Aorta (tissue), 5 donors: ENCODE measurements around the gene MUSTN1. TPM values are rescaled to one million over a fixed set of nuclear protein-coding genes. Genes with fewer than 3 reads are reported as not detected.

Experiments
- ATAC-seq: fragments of 200-7000 bp; cut with Tn5 transposase; one replicate; pipeline ENCODE4 v1.9.1; 2022; ENCODE audit warnings: moderate library complexity; ENCODE audit not compliant: low FRiP score
- DNase-seq, 2 donors: peaks; one replicate each; pipeline ENCODE4 v3.0.0-alpha.2; 2020
- H3K27ac ChIP-seq, 2 donors: one replicate each; pipeline ENCODE4 v1.5.1; 2013; ENCODE audit warnings: low read length in 2 of 2, mild to moderate bottlenecking in 2 of 2, moderate library complexity in 2 of 2, control low read depth in 1 of 2, inconsistent platforms in 1 of 2, low read depth in 1 of 2
- H3K27me3 ChIP-seq, 2 donors: one replicate each; pipeline ENCODE4 v1.6.1; 2013; ENCODE audit warnings: control low read depth in 1 of 2, low read length in 1 of 2, mild to moderate bottlenecking in 1 of 2, moderate library complexity in 1 of 2; ENCODE audit not compliant: insufficient read depth in 2 of 2, control insufficient read depth in 1 of 2
- H3K36me3 ChIP-seq, 2 donors: one replicate each; pipeline ENCODE4 v1.6.1; 2013; ENCODE audit warnings: control low read depth in 1 of 2, low read length in 1 of 2, mild to moderate bottlenecking in 1 of 2; ENCODE audit not compliant: insufficient read depth in 2 of 2, control insufficient read depth in 1 of 2
- H3K4me1 ChIP-seq, 2 donors: one replicate each; pipeline ENCODE4 v1.6.1; 2013; ENCODE audit warnings: low read length in 2 of 2, control low read depth in 1 of 2, mild to moderate bottlenecking in 1 of 2, moderate library complexity in 1 of 2; ENCODE audit not compliant: insufficient read depth in 2 of 2, control insufficient read depth in 1 of 2
- H3K4me3 ChIP-seq, 2 donors: one replicate each; pipeline ENCODE4 v1.5.1; 2013; ENCODE audit warnings: low read length in 2 of 2, control low read depth in 1 of 2, mild to moderate bottlenecking in 1 of 2
- H3K9me3 ChIP-seq: one replicate; pipeline ENCODE4 v1.6.1; 2013; ENCODE audit warnings: mild to moderate bottlenecking, low read length; ENCODE audit not compliant: control insufficient read depth
- WGBS, 2 donors: extraction: QIAGEN DNeasy Blood & Tissue Kit; methylation state at CpG; one replicate each; pipeline ENCODE4 v1.1.7; 2013; 5-methylcytosine and 5-hydroxymethylcytosine counted together
- intact Hi-C, 2 donors: fragments of 100-400 bp; cut with DNase I; formaldehyde crosslinking; loops; one replicate each; pipeline versions ENCODE4 v1.14.2 to v1.15.0; 2022
- long read RNA-seq, 2 donors: library from polyadenylated mRNA; unstranded; transcript quantifications; one replicate each; pipeline ENCODE4 v2.0.0, GENCODE V29; 2020 to 2021
- polyA plus RNA-seq, 2 donors: library from polyadenylated mRNA; stranded (reverse); fragments of 200-250 nt; gene quantifications; one replicate each; pipeline ENCODE4 v1.2.3, GENCODE V29; 2013
- total RNA-seq, 2 donors: library from RNA; stranded (reverse); fragmentation: NEBNext Ultra II Directional; extraction: Animal tissue kit (Norgen Biotek cat#: 25700); gene quantifications; one replicate each; pipeline ENCODE4 v1.2.1, GENCODE V29; 2021
- donor health status: healthy with polysubstance abuse.
- donor health status: Bipolar disorder and iron deficiency.
- donor health status: DM: no; HTN: no; CAD: no.
- donor health status: DM: no; HTN: no; CAD: no.
- donor health status: DM: yes; HTN: yes; CAD: no.

MUSTN1 gene
- total RNA-seq (10 to 100 TPM; 56.8 to 86.6 TPM), polyA plus RNA-seq (100 to 1,000 TPM in 1 of 2 donors, 10 to 100 TPM in 1; 29.7 to 474 TPM)
- long read RNA-seq, donor 1, transcript MUSTN1-201 (3 exons, 721 nt): major isoform, 9 of 9 reads
- long read RNA-seq, donor 1, partial matches to known transcripts: 0 of 9 reads
- long read RNA-seq, donor 1, other reads (novel, unspliced or antisense): 0 of 9 reads
- long read RNA-seq, donor 2, transcript MUSTN1-201 (3 exons, 721 nt): major isoform, 6 of 6 reads
- long read RNA-seq, donor 2, partial matches to known transcripts: 0 of 6 reads
- long read RNA-seq, donor 2, other reads (novel, unspliced or antisense): 0 of 6 reads

DNA sequence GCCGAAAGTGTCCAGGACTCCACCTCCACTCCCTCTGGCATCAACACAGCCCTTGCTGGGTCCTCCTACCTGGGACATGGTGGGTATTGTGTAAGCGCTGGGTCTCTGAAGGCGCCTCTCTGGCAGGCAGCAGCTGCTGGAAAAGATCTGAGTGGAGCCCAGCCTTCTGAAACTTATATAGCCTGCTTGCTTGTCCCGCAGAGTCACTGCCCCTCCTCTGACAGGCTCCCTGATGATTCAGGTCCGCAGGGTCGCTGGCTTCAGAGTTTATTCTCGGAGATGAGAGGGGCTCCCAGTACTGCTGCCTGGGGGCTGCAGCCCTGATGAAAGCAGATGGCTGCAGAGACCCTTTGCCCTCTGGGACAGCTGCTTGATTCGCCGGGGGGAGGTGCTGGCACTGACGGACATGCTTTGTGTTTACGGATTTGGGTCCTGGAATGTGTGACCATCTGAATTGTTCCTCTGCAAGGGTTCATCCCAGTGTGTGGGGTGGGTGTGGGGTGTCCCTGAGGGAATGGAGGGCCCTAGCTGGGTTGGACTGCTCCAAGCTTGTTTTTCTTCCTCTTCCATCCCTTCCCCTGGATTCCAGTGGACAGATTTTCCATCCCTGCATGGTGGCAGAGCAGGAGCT lies at the start of gene MUSTN1:
Gene MUSTN1 (minus strand): TSS at position 149 of the 631 bp plus-strand sequence. CDS start 71 bp downstream, at position 78.
- peak; percentile 65 to 84 for DNase-seq
- peak within 1 kb of the TSS; percentile 25 to 29 for H3K27ac ChIP-seq
- 3 to 20% methylated on average over 11 of the region's 11 CpGs for WGBS, 2 donors
- no peak within 1 kb of the TSS for H3K4me3 ChIP-seq
- intact Hi-C loops: loop anchor here (5.0 kb wide), 2 partner anchors 57 to 68 kb away; no protein-coding TSS in a partner anchor
- H3K27me3 ChIP-seq: no peaks in the 10 kb centered on the region
- H3K36me3 ChIP-seq: peaks cover 0 to 1% of the 10 kb centered on the region in 2 donors
- ATAC-seq: peak; percentile 60
- H3K4me1 ChIP-seq: peaks cover 4 to 6% of the 10 kb centered on the region in 2 donors
- H3K9me3 ChIP-seq: no peaks in the 10 kb centered on the region

DNA sequence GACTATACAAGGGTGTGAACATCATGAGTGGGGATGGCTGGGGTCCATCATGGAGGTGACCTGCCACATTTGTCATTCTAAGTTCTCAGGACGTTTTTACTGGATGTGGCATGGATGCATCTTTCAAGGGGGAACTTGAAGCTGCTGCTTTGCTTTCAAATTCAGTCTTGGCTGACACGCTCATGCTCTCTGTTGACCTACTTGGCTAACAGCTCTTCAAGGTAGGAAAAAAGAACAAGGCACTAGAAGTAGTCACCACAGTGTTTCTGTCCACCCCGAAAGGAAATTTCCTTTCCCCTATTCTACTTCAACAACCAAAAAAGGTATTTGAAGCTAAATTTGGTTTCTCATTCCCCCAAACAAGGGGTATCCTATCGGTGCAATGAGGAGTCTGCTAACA lies 47.6 kb upstream of the MUSTN1 start:
- Histone ChIP-seq H3K27me3 (no peaks in the 10 kb centered on the region), H3K4me3 (no peak overlapping the region), H3K9me3 (no peaks in the 10 kb centered on the region), H3K36me3 (peaks cover 3% of the 10 kb centered on the region in 2 donors), H3K27ac (no peak overlapping the region), H3K4me1 (no peaks in the 10 kb centered on the region)
- intact Hi-C loops: no loop called here
- DNase-seq (no peak), ATAC-seq (no peak)
- WGBS, 2 donors: 75 to 76% methylated on average over 4 of the region's 4 CpGs

DNA sequence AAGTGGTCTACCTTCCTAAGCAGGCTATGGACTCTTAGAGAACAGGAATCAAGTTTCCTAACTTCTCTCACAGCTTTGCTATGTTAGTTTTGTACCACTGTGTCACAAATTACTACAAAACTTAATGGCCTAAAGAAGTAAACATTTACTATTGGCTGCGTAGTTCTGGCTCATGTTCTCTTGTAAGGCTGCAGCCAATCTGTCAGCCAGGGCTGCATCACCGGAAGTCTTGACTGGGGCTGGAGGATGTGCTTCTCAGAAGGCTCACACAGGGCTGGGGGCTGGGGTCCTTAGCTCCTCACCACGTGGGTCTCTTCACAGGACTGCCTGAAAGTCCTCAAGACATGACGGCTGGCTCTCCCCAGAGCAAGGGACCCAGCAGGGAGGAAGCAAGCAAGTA lies 47.1 kb upstream of the MUSTN1 start:
- no peak for ATAC-seq
- 55 to 62% methylated on average over 4 of the region's 4 CpGs for WGBS, 2 donors

DNA sequence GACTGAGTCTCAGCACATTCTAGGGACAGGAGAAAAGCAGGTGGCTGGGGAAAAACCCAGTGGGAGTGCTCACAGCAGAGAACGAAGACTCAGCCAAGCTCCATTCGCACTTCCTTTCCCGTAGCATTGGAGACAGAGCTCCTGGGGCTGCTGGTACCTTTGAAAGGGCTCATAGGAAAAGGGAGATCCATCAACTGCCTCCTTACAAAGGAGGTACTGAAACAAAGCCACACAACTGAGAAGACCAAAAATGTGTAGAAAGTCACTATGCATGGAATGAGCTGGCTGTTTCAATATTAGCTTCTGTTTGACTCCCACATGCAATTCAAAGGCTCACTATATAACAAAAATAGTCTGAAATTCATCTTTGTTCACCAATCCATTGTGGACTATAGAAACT lies 45.7 kb upstream of the MUSTN1 start:
- WGBS, 2 donors: 85 to 86% methylated on average over 3 of the region's 3 CpGs
- no peak overlapping the region for H3K27ac ChIP-seq

More for the DNA sequence above, 47.1 kb upstream of the MUSTN1 start:
- H3K27ac ChIP-seq: no peak overlapping the region
- intact Hi-C loops: no loop called here
- no peaks in the 10 kb centered on the region for H3K9me3 ChIP-seq
- no peaks in the 10 kb centered on the region for H3K4me1 ChIP-seq
- DNase-seq: no peak
- H3K4me3 ChIP-seq: no peak overlapping the region
- H3K36me3 ChIP-seq: peaks cover 3% of the 10 kb centered on the region in 2 donors
- no peaks in the 10 kb centered on the region for H3K27me3 ChIP-seq

DNA sequence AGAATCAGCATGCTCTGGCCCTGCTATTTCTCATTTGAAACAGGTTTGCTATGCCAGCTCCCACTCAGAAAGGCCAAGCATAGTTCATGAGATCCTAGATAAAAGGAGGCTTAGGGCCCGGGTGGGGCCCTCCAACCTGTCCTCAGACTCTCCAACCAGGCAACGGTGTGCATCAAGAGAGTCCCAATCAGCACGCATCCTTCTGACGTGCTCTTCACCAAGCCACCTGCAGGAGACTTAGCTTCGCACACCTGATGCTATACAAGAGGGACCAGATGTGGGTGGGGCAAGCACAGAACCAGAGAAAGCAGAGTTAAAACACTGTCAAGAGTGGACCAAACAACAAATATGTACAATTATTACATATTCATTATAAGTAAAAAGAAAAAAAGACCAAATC lies 45.2 kb upstream of the MUSTN1 start:
- DNase-seq (no peak), ATAC-seq (no peak)
- H3K36me3 ChIP-seq: peaks cover 0 to 1% of the 10 kb centered on the region in 2 donors
- no peak overlapping the region for H3K4me3 ChIP-seq
- H3K27ac ChIP-seq: no peak overlapping the region
- 88 to 93% methylated on average over 5 of the region's 5 CpGs for WGBS, 2 donors
- intact Hi-C loops: no loop called here
- no peaks in the 10 kb centered on the region for H3K4me1 ChIP-seq
- H3K27me3 ChIP-seq: no peaks in the 10 kb centered on the region
- H3K9me3 ChIP-seq: no peaks in the 10 kb centered on the region

More for the DNA sequence above, 45.7 kb upstream of the MUSTN1 start:
- Histone ChIP-seq H3K9me3 (no peaks in the 10 kb centered on the region), H3K4me3 (no peak overlapping the region), H3K36me3 (peaks cover 2% of the 10 kb centered on the region in 2 donors), H3K27me3 (no peaks in the 10 kb centered on the region), H3K4me1 (no peaks in the 10 kb centered on the region)
- no peak for ATAC-seq
- DNase-seq: no peak
- intact Hi-C loops: no loop called here

DNA sequence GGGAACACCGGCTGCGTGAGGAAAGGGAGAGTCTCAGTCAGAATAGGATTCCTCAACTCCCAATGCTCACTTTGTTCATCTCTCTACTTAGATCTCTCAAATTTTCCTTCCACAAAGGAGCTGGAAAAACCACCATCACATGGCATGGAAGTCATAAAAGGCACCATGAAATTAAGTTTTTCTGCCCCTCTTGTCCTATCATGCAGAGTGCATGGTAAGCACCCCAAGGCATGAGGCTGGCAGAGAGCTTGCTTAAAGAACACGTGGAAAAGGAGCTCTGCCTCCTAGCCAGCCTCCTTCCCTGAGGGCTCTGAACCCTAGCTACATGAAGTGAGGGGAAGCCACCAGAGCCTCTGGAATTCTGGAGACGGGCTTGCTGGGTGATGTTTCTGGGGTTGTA lies 44.8 kb upstream of the MUSTN1 start:
- intact Hi-C loops: no loop called here
- WGBS, 2 donors: 85 to 90% methylated on average over 4 of the region's 4 CpGs
- no peaks in the 10 kb centered on the region for H3K4me1 ChIP-seq
- no peak overlapping the region for H3K4me3 ChIP-seq
- H3K27me3 ChIP-seq: no peaks in the 10 kb centered on the region
- H3K27ac ChIP-seq: no peak overlapping the region
- no peaks in the 10 kb centered on the region for H3K9me3 ChIP-seq
- peaks cover 0 to 1% of the 10 kb centered on the region in 2 donors for H3K36me3 ChIP-seq
- ATAC-seq (no peak), DNase-seq (no peak)

DNA sequence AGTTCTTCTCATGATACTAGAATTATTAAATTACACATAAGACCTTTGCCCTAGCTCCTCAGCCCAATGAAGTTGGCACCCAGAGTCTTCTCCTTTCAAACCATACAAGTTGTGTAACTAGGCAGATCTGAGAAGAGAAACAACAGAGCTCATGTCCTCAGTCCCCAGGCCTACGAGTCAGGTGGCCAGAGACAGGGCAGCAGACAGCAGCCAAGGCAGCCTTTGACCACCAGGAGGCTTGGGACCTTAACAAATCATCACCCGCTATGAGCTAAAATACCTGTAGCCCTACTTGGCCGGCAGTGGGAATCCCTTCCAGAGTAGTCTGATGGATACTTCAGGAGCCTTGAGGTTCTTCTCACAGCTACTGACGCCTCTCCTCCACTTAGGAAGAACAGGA lies 44.3 kb upstream of the MUSTN1 start:
- no peak overlapping the region for H3K4me3 ChIP-seq
- intact Hi-C loops: no loop called here
- H3K4me1 ChIP-seq: no peaks in the 10 kb centered on the region
- H3K9me3 ChIP-seq: no peaks in the 10 kb centered on the region
- WGBS, 2 donors: 89 to 95% methylated on average over 4 of the region's 4 CpGs
- H3K27me3 ChIP-seq: no peaks in the 10 kb centered on the region
- no peak overlapping the region for H3K27ac ChIP-seq
- ATAC-seq (no peak), DNase-seq (no peak)
- H3K36me3 ChIP-seq: peaks cover 0 to 1% of the 10 kb centered on the region in 2 donors

DNA sequence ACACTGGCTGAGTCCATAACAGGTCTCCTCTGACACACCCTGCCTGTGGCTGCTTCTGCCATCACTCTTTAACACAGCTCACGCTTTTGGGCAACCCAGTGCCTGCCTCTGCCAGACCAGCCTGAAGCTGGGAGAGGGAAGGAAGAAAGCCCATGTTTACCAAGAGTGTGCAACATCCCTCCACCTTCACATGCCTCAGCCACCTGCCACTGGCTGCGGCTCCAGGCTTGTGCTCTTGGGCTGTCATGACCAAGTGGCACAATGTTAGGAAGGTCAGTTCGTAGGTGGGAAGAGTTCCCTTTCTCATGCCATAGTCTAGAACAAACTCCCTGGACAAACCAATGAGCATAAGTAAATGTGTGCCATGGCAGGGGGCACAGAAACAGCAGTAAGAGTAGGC lies 42.3 kb upstream of the MUSTN1 start:
- Histone ChIP-seq H3K27ac (no peak overlapping the region), H3K4me1 (peaks cover 0 to 6% of the 10 kb centered on the region in 2 donors), H3K4me3 (no peak overlapping the region), H3K27me3 (no peaks in the 10 kb centered on the region), H3K9me3 (no peaks in the 10 kb centered on the region), H3K36me3 (peaks cover 0 to 1% of the 10 kb centered on the region in 2 donors)
- no peak for DNase-seq
- intact Hi-C loops: no loop called here
- no peak for ATAC-seq
- 91 to 96% methylated on average over 3 of the region's 3 CpGs for WGBS, 2 donors
